ENCODE results near the gene MANBA.

MANBA gene

DNA sequence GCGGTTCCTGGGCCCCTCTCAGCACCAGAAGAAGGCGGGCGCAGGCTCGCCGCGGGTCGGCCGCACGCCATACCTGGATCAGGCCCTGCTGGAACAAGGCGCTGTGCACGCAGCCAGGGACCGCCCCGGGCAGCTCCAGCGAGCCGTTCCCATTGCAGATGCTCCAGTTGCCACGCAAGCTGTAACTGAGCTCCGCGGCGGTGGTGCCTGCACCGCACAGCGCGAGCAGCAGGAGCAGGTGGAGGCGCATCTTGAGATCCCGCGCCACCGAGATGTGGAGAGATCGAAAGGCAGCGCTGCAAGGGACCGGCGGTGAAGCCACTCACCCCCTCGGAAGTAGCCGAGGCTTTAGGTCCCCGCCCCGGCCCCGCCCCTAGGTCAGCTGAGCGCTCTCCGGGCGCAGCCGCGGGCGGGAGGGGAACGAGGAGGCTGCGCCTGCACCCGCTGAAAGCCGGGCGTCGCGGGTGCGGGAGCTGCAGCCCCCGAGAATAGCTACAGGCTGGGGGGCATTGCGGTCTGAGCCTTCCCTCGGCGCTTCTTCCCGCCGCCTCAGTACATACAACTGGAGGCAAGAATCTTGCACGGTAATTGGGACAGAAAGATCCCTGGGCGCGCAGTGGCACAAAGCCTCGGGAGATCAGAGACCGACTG, at the start of gene MANBA:
MANBA (minus strand) TSS at position 324 of the 651 bp plus-strand sequence; CDS start at position 250, 74 bp downstream.
- peak; percentile 14 for DNase-seq

GRCh38 chr4:102809691-102810090, 48.9 kb upstream of the MANBA start:
- no peak for DNase-seq

- no peak for DNase-seq
These were observed 48.4 kb upstream of the MANBA start for GRCh38 chr4:102809190-102809589.

GRCh38 chr4:102808009-102808408, 47.2 kb upstream of the MANBA start:
- DNase-seq, result no peak

GRCh38 chr4:102807345-102807744, 46.6 kb upstream of the MANBA start:
- DNase-seq, result no peak

- DNase-seq, result no peak
These were observed 39.0 kb upstream of the MANBA start for GRCh38 chr4:102799816-102800215.

GRCh38 chr4:102794999-102795398, 34.2 kb upstream of the MANBA start:
- DNase-seq, result no peak

GRCh38 chr4:102792361-102792936, 31.7 kb upstream of the MANBA start:
- no peak for DNase-seq

GRCh38 chr4:102791318-102791835, 30.6 kb upstream of the MANBA start:
- no peak for DNase-seq

- DNase-seq, result no peak
These were observed 28.5 kb upstream of the MANBA start for GRCh38 chr4:102789317-102789717.

- no peak for DNase-seq
These were observed 27.2 kb upstream of the MANBA start for GRCh38 chr4:102787944-102788343.

- no peak for DNase-seq
These were observed 26.5 kb upstream of the MANBA start for GRCh38 chr4:102787096-102787881.

GRCh38 chr4:102786279-102786678, 25.5 kb upstream of the MANBA start:
- no peak for DNase-seq

GRCh38 chr4:102783006-102783405, 22.2 kb upstream of the MANBA start:
- DNase-seq, result no peak

- DNase-seq, result no peak
These were observed 20.8 kb upstream of the MANBA start for GRCh38 chr4:102781570-102781969.

DNA sequence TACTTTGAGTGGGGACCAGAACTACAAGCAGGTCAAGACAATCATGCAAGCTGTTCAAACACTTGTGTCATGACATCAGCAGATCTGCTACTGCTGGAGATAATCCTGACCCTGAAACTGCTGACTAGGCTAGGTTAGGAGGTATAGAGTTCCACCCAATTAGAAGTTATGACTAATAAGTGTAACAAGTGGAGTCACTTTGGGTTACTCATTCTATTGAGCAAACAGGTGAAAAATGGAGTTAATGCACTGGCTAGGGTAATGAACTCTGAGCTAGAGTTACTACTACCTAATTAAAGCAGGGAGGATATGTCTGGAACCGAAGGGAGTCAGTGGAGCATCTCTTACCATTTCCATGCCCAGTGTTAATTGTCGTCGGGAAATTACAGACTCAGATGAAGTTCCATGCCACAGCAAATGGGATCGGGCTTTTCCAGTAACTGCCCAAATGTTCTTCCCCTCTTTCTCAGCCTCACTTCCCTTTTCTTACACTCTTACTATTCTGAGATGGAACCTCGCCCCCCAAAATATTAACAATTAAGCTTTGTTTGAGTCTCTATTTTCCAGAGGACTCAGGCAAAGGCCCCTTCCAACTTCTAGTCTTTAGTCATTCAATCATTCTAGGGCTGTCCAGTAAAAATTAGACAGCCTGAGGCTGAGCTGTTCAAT, 19.8 kb upstream of the MANBA start:
- no peak for DNase-seq

DNA sequence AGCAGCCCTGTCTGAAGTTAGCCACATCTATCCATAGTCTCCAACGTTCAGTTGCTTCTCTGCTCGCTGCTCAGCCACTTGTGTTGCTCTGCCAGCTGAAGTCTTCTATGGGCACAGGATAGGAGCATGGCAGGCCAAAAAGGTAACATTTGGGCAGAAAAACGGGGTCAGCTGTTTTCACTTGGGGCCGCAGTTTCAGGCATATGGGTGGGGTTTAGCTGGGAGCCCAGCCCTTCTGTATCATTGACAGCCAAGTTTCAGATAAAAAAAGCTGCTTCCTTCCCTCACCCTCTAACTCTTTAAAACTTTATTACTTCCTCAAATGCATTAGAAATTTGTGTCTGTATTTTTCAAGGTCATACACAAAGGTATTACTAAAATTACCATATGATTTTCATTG, 18.4 kb upstream of the MANBA start:
- DNase-seq, result no peak

- no peak for DNase-seq
These were observed 18.0 kb upstream of the MANBA start for GRCh38 chr4:102778720-102779119.

DNA sequence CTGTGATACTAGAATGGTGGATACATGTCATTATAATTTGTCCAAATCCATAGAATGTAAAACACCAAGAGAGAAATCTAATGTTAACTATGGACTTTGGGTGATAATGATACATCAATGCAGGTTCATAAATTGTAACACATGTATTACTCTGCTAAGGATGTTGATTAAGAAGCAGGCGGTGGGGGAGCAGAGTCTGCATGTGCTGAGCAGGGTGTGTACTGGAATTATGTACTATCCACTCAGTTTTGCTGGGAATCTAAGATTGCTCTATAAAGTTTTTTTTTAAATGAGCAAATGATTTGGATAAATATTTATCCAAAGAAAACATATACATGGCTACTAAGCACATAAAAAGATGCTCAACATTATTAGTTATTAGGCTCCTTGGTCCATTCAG, 15.0 kb upstream of the MANBA start:
- DNase-seq, result no peak

DNA sequence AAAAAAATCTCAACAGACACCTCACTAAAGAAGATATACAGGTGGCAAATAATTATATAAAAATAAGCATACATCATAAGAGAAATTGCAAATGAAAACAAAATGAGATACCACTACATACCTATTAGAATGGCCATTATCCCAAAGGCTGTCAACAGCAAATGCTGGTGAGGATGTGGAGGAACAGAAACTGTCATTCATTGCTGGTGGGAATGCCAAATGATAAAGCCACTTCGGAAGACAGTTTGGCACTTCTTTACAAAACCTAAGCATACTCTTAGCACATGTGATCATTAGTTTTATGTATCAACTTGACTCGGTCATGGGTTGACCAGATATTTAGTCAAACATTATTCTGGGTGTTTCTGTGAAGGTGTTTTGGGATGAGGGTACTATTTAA, 13.5 kb upstream of the MANBA start:
- DNase-seq, result no peak

- DNase-seq, result no peak
These were observed 12.1 kb upstream of the MANBA start for GRCh38 chr4:102772738-102773340.

DNA sequence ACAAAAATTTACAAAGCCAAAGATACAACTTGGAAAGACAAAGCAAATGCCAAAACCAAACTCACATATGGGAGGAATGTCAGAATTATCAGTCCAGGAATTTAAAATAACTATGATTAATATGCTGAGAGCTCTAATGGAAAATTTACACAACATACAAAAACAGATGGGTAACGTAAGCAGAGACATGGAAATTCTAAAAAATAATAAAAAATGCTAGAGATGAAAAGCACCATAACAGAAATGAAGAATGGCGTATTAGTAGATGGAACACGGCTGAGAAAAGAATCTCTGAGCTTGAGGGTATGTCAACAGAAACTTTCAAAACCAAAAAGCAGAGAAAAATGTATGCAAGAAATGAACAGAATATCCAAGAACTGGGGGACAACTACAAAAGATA, 4.1 kb upstream of the MANBA start:
- no peak for DNase-seq

DNA sequence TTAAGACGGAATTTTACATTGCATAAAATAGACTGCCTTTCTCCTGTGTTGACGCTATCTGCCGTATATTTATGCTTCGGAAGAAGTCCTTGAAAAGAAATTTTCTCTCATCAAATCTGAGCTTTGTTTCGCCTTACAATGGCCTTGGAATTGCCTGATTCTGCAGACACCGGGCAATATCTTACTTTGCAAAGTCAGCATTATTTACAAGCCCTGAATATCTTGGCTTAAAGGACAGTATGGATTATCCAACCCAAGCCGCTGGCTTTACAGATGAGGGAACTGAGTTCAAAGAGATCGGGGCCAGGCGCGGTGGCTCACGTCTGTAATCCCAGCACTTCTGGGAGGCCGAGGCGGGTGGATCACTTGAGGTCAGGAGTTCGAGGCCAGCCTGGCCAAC, 1.1 kb upstream of the MANBA start:
- DNase-seq, result no peak

All from NCI-H187 treated with DMSO at 0.1 percent for 48 hours (cell line).